HG03097 (cell line): Measurements from ENCODE around the gene CASZ1.

Experiments
- ATAC-seq: cut with Tn5 transposase; IDR thresholded peaks from one replicate; pipeline ENCODE4 v1.9.1; 2021; ENCODE audit not compliant: unreplicated experiment, low FRiP score

The CASZ1 gene

GRCh38 chr1:10712568-10713362, 83.7 kb downstream of the CASZ1 start:
- no peak for ATAC-seq

DNA sequence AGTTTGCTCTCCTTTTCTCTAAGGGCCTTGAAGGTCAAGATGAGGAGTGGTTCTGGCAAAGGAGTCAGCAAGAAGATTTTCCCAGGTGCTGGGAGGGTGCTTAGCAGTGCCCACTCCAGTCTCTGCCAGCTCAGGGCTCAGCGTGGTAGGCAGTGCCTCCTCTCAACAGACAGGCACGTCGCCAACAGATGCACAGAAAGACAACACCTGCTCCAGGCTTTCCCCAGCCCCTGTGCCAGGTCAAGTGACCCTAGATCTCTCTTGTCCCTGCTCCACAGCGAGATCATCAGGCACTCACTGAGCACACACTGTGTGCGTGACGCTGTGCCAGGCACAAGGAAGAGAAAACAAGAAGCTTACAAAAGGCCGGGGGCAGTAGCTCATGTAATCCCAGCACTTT, 86.0 kb downstream of the CASZ1 start:
- no peak for ATAC-seq

DNA sequence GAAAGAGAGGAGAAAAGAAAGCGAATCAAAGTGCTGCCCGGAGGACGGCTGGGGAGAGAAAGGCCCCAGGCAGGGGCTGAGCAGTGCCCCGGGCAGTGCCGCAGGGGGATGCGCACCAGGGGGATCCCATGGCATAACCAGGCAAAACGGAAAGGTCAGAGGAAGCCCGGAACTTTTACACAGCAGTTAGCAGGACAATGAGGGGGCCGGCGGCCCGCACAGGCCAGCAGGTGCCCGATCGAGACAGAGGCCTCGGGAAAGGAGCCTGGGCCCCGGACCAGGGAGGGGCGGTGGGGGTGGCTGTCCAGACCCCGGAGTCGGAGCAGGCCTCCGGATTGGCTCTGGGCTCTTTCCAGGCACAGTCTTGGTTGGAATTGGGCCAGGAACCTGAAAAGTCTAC, 86.8 kb downstream of the CASZ1 start:
- ATAC-seq, result no peak

GRCh38 chr1:10709165-10709564, 87.3 kb downstream of the CASZ1 start:
- no peak for ATAC-seq

- ATAC-seq, result no peak
These were observed 87.7 kb downstream of the CASZ1 start for GRCh38 chr1:10708757-10709156.

DNA sequence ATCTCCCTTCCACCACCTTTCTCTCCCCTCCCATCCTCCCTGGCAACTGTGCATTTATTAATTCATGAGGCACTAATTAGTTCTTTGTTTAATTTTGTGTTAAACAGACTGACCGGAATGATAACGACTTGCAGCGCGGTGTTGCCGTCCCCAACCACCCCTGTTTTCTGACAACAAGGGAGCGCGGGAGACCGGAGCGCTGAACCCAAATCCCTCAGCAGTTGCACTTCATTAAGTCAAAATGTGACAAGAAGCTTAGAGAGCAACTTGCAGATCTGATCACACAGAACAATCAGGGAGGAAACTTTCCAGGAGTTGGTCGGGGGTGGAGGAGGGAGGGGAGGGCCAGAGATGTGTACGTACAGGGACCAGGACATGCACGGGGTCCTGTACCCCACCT, 89.2 kb downstream of the CASZ1 start:
- no peak for ATAC-seq

- no peak for ATAC-seq
These were observed 90.0 kb downstream of the CASZ1 start for GRCh38 chr1:10706376-10706913.

GRCh38 chr1:10705953-10706352, 90.5 kb downstream of the CASZ1 start:
- no peak for ATAC-seq

GRCh38 chr1:10704368-10704882, 92.0 kb downstream of the CASZ1 start:
- no peak for ATAC-seq

DNA sequence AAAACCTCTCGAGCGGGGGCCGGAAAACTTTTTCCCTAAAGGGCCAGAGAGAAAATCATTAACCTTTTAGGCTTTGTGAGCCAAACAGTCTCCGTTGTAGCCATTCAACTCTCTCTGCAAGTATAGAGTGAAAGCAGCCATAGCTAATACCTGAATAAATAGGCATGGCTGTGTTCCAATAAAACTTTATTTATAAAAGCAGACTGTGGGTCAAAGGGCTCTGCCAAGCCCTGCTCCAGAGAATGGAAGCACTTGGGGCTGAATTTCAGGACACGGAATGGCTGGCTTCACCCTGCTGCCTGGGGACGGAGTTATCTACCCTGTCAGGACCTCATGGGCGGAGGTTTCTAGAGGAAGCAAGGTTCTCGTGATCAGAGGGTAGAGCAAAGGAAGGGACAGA, 92.7 kb downstream of the CASZ1 start:
- no peak for ATAC-seq

GRCh38 chr1:10701145-10701544, 95.3 kb downstream of the CASZ1 start:
- no peak for ATAC-seq

DNA sequence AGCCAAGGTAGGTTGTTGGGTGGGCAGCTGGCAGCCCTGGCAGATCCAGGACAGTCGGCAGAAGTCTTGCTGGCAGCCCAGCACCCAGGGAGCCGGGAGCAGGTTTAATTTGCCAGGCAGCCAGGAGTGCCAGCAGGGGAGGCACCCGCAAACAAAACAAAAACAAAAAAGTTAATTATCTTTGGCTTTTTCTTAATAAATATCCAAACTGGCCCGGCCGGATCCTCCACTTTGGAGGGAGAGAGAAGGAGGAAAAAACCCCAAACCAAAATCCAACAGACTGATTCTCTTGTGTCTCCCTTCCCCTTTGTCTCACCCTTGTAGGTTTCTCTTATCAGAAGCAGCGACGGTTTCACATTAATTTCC, 97.0 kb downstream of the CASZ1 start:
- no peak for ATAC-seq

- no peak for ATAC-seq
These were observed 97.5 kb downstream of the CASZ1 start for GRCh38 chr1:10698726-10699469.

DNA sequence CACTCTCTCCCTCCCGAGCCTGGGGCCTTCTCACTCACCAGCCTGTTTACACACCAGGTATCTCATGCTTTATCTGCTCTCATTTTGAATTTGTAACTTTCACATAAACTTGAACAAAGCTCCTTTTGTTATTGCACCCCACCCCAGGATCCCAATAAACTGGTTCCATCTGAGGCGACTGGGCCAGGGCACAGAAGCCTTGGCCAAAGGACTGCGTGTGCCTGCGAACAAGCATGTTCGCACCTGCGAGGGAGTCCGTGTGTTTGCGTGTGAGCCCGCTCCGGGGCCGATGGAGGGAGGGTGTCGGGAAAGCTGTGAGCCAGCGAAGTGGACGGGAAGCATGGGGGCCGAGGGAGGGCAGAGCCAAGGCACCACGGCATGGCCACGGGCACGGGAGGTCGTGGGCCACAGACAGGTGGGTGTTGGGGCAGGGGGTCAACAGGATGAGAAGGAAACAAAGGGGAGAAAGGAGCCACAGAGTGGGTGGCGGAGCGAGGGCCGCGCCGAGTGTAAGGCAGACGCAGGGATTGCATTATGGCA, 98.8 kb downstream of the CASZ1 start:
- no peak for ATAC-seq

DNA sequence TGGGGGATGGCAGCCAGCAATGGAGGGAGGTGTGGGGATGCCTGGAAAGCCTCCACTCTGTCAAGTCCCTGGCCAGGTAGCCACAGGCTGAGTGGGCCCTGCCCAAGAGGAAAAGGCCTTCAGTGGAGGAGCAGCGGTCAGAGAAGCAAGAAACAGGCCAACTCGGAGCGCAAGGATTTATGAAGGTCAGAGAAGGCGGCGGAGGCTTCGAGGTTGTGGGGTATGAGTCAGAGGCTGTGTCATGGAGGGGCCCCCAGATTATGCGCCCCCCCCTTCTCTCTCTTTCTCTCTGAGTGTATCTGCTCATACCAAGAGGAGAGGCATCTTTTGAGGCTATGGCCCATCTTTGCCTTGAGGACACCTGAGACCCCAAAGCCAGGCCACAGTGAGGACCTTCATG, 99.5 kb downstream of the CASZ1 start:
- ATAC-seq, result no peak

- ATAC-seq, result no peak
These were observed 101.5 kb downstream of the CASZ1 start for GRCh38 chr1:10694633-10695627.

- ATAC-seq, result no peak
These were observed 102.2 kb downstream of the CASZ1 start for GRCh38 chr1:10694274-10694632.

DNA sequence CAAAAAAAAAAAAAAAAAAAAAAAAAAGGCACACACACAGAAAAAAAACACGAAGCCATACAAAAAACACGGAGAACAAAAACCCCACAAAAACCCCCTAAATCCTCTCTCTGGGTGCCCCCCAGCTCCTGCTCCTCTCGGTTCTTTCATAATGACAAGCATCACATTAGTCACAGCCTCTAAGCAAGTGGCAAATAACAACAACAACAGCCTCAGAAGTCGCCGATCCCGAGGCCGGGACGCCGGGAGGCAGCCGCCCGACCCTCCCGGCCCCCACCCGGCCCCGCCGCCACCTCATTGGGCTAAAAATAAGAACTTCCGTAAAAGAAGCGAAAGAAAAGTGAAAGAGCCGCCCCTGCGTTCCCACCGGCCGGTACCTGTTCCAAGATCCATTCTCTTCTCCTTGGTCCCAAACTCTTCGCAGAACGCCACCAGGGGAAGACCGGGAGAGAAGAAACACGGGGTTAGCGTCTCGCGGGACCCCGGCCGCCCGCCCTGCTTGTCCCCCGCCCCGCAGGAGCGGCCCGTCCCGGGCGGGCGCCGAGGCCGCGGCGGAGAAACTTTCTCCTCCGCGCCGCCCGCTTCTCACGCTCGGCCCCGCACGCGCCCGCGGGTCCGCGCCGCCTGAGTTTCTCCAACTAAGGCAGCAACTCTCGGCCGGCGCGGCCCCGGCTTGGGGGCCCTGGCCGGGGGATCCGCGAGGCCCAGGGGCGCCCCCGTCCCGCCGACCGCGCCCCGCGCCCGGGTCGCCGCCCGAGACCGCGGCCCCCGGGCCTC, 102.8 kb downstream of the CASZ1 start:
- ATAC-seq, result no peak

GRCh38 chr1:10693152-10693496, 103.3 kb downstream of the CASZ1 start:
- ATAC-seq, result no peak
